Uterus (tissue), 2 donors: ENCODE measurements around the gene OR51F2.

Source experiments
- CTCF ChIP-seq, 4 experiments: fragments of 200-600 bp in 2 of 4; fragments of 450-650 bp in 2 of 4; sonication (generic) in 2 of 4; IDR thresholded peaks; one replicate each; pipeline ENCODE4 v1.5.1; 2016 to 2019; ENCODE audit warnings: antibody characterized with exemption in 4 of 4, mild to moderate bottlenecking in 2 of 4, moderate library complexity in 1 of 4
- POLR2A ChIP-seq, 2 donors: fragments of 450-650 bp; IDR thresholded peaks; one replicate each; pipeline ENCODE4 v1.6.1; 2016; ENCODE audit warnings: antibody characterized with exemption in 2 of 2, mild to moderate bottlenecking in 1 of 2, moderate library complexity in 1 of 2

- TF ChIP-seq CTCF (IDR thresholded peaks at IDR 0.05) = no peak
- no peak for TF ChIP-seq POLR2A (IDR thresholded peaks at IDR 0.05)
These were observed 42.8 kb downstream of the OR51F2 start for GRCh38 chr11:4863876-4864275.
